ENCODE results near the gene TFAP2D.

The TFAP2D gene

GRCh38 chr6:50720623-50721022 lies 7.3 kb downstream of the TFAP2D start:
- DNase-seq (ENCODE audit: low read depth, low spot score), result no peak

- DNase-seq (ENCODE audit: low read depth, low spot score), result no peak
These were observed 8.7 kb downstream of the TFAP2D start for GRCh38 chr6:50721978-50722377.

GRCh38 chr6:50722829-50723554 lies 9.7 kb downstream of the TFAP2D start:
- no peak for DNase-seq (ENCODE audit: low read depth, low spot score)

- DNase-seq (ENCODE audit: low read depth, low spot score), result no peak
These were observed 11.2 kb downstream of the TFAP2D start for GRCh38 chr6:50724381-50725124.

GRCh38 chr6:50734488-50734887 lies 21.2 kb downstream of the TFAP2D start:
- DNase-seq (ENCODE audit: low read depth, low spot score), result no peak

- no peak for DNase-seq (ENCODE audit: low read depth, low spot score)
These were observed 28.8 kb downstream of the TFAP2D start for GRCh38 chr6:50742161-50742560.

- DNase-seq (ENCODE audit: low read depth, low spot score), result no peak
These were observed 31.6 kb downstream of the TFAP2D start for GRCh38 chr6:50744976-50745375.

- no peak for DNase-seq (ENCODE audit: low read depth, low spot score)
These were observed 49.5 kb downstream of the TFAP2D start for GRCh38 chr6:50762798-50763197.

GRCh38 chr6:50778696-50779095 lies 65.4 kb downstream of the TFAP2D start:
- DNase-seq (ENCODE audit: low read depth, low spot score), result no peak

GRCh38 chr6:50780382-50780781 lies 67.1 kb downstream of the TFAP2D start:
- no peak for DNase-seq (ENCODE audit: low read depth, low spot score)

- no peak for DNase-seq (ENCODE audit: low read depth, low spot score)
These were observed 72.6 kb downstream of the TFAP2D start for GRCh38 chr6:50785921-50786320.

GRCh38 chr6:50791900-50792508 lies 78.7 kb downstream of the TFAP2D start:
- DNase-seq (ENCODE audit: low read depth, low spot score), result no peak

- DNase-seq (ENCODE audit: low read depth, low spot score), result no peak
These were observed 79.4 kb downstream of the TFAP2D start for GRCh38 chr6:50792771-50793170.

GRCh38 chr6:50795574-50795973 lies 82.2 kb downstream of the TFAP2D start:
- DNase-seq (ENCODE audit: low read depth, low spot score), result no peak

GRCh38 chr6:50804283-50804682 lies 91.0 kb downstream of the TFAP2D start:
- no peak for DNase-seq (ENCODE audit: low read depth, low spot score)

GRCh38 chr6:50807035-50807434 lies 93.7 kb downstream of the TFAP2D start:
- DNase-seq (ENCODE audit: low read depth, low spot score), result no peak

- DNase-seq (ENCODE audit: low read depth, low spot score), result no peak
These were observed 102.2 kb downstream of the TFAP2D start for GRCh38 chr6:50815436-50816114.

GRCh38 chr6:50816115-50816675 lies 102.9 kb downstream of the TFAP2D start:
- no peak for DNase-seq (ENCODE audit: low read depth, low spot score)

GRCh38 chr6:50816947-50817645 lies 103.8 kb downstream of the TFAP2D start:
- no peak for DNase-seq (ENCODE audit: low read depth, low spot score)

- no peak for DNase-seq (ENCODE audit: low read depth, low spot score)
These were observed 104.3 kb downstream of the TFAP2D start for GRCh38 chr6:50817646-50817950.

- no peak for DNase-seq (ENCODE audit: low read depth, low spot score)
These were observed 104.7 kb downstream of the TFAP2D start for GRCh38 chr6:50818020-50818419.
